ENCODE data around the gene PRSS16. TPM values are rescaled to one million over a fixed set of nuclear protein-coding genes. Genes with fewer than 3 reads are reported as not detected.

The PRSS16 gene
- total and polyA plus RNA-seq, 9 of the 15 experiments (the other 6 are each of a cell fraction or from before 2014, with no cell fraction given), result 4.5 to 21.3 (median 12.1) TPM

- TF ChIP-seq DEAF1 (CRISPR knock-in tag; IDR thresholded peaks at IDR 0.05), result 0 out of 2 replicates have a peak, but pooled peaks have one; percentile 8
- TF ChIP-seq KAT2B (IDR thresholded peaks at IDR 0.05; ENCODE audit: low read depth, low read length), result no peak
- TF ChIP-seq THRAP3 (IDR thresholded peaks at IDR 0.05; ENCODE audit: borderline replicate concordance), result no peak
- TF ChIP-seq CHD2 (IDR thresholded peaks at IDR 0.05; ENCODE audit: low read depth, low read length), result peak; percentile 46; the same call in 1 of the 2 replicates
- TF ChIP-seq ZNF407 (IDR thresholded peaks at IDR 0.05; ENCODE audit: low read depth), result peak; percentile 68; the same call in 1 of the 2 replicates
- TF ChIP-seq MEF2D (tag; conservative IDR thresholded peaks at IDR 0.05; ENCODE audit: low read depth), result peak; percentile 44; the same call in 1 of the 2 replicates
- no peak for TF ChIP-seq ZNF699 (CRISPR knock-in tag; IDR thresholded peaks at IDR 0.05; ENCODE audit: insufficient replicate concordance)
- peak; percentile 55 for TF ChIP-seq BDP1 (IDR thresholded peaks at IDR 0.05; ENCODE audit: insufficient read depth, insufficient read length)
- TF ChIP-seq CREM (IDR thresholded peaks at IDR 0.05; ENCODE audit: low read depth), result peak; percentile 81
- TF ChIP-seq NFYB (IDR thresholded peaks at IDR 0.05; ENCODE audit: extremely low read depth, insufficient read length), result no peak
- TF ChIP-seq TGIF2 (CRISPR knock-in tag; IDR thresholded peaks at IDR 0.05), result no peak
- TF ChIP-seq PHF21A (IDR thresholded peaks at IDR 0.05; ENCODE audit: borderline replicate concordance, low read depth), result peak; percentile 55
- no peak for TF ChIP-seq SNRNP70 (optimal IDR thresholded peaks at IDR 0.05; ENCODE audit: low read depth, low read length)
- TF ChIP-seq ZBTB5 (IDR thresholded peaks at IDR 0.05), result peak; percentile 72
- peak; percentile 5; the same call in 1 of the 2 replicates for TF ChIP-seq SOX6 (IDR thresholded peaks at IDR 0.05)
- 0 out of 2 replicates have a peak, but pooled peaks have one; percentile 35 for TF ChIP-seq CREB1 (IDR thresholded peaks at IDR 0.05)
- TF ChIP-seq CREB1 (CRISPR knock-in tag; IDR thresholded peaks at IDR 0.05), result no peak; the same call in none of the 2 replicates
Measured at GRCh38 chr6:27213544-27214125, 33.9 kb upstream of the PRSS16 start (continued).

Data from K562 (cell line).